NCI-H460 (cell line): ENCODE results near the gene LIN9. TPM values are rescaled to one million over a fixed set of nuclear protein-coding genes. Genes with fewer than 3 reads are reported as not detected.

Experiments used
- DNase-seq: peaks from one replicate; pipeline ENCODE4 v3.0.0-alpha.2; 2016; ENCODE audit warnings: low read depth; ENCODE audit errors: extremely low read depth
- total RNA-seq: library from RNA; depleted of rRNA; stranded (reverse); fragments of >200 nt; shearing (Covaris generic); gene quantifications from 2 replicates; pipeline ENCODE4 v1.2.3, GENCODE V29; 2014; rRNA removed

Gene LIN9
- total RNA-seq, 1 experiment from 2014 or later = 20.5 TPM

DNA sequence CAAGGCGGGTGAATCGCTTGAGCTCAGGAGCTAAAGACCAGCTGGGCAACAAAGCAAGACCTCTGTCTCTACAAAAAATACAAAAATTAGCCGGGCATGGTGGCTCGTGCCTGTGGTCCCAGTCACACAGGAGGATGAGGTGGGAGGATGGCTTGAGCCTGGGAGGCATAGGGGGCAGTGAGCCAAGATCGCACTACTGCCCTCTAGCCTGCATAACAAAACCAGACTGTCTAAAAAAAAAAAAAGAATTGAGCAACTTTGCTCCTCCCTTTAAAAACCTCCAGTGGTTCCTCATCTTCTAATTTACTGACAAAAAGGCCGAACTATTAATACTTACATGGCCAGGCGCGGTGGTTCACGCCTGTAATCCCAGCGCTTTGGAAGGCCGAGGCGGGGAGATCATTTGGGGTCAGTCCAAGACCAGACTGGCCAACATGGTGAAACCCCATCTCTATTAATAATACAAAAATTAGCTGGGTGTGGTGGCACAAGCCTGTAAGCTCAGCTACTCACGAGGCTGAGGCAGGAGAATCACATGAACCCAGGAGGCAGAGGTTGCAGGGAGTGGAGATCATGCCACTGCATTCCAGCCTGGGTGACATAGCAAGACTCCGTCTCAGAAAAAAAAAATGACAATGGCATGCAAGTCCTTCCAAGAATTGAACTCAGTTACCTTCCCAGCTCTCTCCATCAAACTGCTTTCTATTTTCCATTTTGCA lies 126.8 kb downstream of the LIN9 start:
- peak; percentile 46 for DNase-seq

Other genes with a start within 250 kb of the LIN9 start
- 423 and 472 TPM in 2 replicates for gene H3-3A, start 246.4 kb downstream of the LIN9 start, total RNA-seq
- 50.2 and 59.0 TPM in 2 replicates for gene ACBD3, start 122.4 kb downstream of the LIN9 start, total RNA-seq
- not detected in 2 replicates for gene MIXL1, start 85.5 kb downstream of the LIN9 start, total RNA-seq
- gene PARP1, start 98.9 kb upstream of the LIN9 start, total RNA-seq = 82.3 and 103 TPM in 2 replicates
- not detected in 2 replicates for gene STUM, start 239.6 kb upstream of the LIN9 start, total RNA-seq